Bone marrow (tissue), 2 donors: Measurements from ENCODE around the gene DCTN2.
"Not testable (repeated sequence)": the region's sequence is repeated elsewhere in the genome, so short reads cannot be mapped to it uniquely, and the experiment has no call there.

Experiments used
- DNase-seq, 2 donors: peaks; one replicate each; lab custom pipeline; 2025; lab: John Stamatoyannopoulos, UW

DCTN2 gene

DNA sequence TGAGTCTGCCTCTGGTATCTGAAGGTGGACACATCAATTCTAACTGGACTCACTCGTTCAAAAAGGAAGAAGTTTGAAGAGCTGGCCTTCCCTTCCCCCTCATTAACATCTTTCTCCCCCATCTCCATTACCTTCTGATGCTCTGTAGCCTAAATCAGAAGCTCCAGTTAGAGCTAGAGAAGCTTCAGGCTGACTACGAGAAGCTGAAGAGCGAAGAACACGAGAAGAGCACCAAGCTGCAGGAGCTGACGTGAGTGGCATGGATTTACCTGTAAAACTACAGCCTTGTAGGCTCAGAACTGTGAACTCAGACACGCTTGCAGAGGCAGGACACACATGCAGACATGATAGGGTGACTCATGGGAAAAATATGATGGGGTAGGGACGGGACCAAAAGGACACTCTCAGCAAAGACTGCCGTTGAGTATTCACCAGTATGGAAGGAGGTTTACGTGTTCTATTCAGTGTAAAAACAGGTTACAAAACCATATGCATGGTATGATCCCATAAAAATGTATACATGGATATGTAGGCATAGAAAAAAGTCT, 29.7 kb upstream of the DCTN2 start:
- DNase-seq: no peak

DNA sequence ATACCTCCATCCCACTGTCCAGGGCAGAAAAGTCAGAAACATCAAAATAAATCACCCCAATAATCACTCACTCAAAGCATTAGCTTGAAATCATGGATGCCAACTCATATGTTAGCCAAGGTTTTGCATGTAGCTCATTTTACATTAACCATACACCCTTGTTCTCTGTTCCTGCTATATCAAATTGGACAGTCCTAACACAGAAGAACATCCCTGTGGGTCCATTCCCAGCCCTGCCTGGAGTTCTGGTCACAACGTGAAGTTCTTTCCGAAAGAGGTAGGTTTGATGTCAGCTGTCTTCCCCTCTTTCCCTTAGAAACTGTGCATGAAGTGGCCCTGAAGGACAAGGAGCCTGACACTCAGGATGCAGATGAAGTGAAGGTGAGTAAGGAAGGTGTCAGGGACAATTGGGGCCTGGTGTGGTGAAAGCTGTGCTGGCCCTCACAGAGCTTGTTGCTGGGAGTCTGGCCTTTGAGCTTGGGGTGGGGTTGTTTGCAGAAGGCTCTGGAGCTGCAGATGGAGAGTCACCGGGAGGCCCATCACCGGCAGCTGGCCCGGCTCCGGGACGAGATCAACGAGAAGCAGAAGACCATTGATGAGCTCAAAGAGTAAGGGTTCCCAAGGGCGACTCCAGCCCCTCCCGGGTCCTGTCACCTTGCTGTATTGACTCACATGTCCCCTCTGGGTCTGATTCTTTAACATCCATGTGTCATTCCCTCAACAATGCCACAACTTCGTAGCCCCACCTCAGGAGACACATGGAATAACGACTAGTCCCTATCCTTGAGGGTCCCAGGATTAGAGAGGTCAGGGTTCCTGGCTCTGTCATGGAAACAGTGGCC, 29.0 kb upstream of the DCTN2 start:
- no peak for DNase-seq

DNA sequence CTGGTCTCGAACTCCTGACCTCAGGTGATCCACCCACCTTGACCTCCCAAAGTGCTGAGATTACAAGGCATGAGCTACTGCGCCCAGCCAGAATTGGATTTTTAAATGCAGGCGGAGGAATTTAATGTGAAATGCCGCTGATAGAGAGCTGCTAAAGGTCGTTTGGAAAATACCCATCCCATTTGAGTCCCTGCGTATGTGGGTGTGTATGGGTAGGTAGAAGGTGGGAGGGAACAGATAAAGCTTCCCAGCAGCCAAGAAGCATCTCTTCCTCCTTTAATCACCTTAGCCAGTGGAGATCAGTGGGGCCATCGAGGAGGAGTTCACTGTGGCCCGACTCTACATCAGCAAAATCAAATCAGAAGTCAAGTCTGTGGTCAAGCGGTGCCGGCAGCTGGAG, 27.8 kb upstream of the DCTN2 start:
- no peak for DNase-seq

DNA sequence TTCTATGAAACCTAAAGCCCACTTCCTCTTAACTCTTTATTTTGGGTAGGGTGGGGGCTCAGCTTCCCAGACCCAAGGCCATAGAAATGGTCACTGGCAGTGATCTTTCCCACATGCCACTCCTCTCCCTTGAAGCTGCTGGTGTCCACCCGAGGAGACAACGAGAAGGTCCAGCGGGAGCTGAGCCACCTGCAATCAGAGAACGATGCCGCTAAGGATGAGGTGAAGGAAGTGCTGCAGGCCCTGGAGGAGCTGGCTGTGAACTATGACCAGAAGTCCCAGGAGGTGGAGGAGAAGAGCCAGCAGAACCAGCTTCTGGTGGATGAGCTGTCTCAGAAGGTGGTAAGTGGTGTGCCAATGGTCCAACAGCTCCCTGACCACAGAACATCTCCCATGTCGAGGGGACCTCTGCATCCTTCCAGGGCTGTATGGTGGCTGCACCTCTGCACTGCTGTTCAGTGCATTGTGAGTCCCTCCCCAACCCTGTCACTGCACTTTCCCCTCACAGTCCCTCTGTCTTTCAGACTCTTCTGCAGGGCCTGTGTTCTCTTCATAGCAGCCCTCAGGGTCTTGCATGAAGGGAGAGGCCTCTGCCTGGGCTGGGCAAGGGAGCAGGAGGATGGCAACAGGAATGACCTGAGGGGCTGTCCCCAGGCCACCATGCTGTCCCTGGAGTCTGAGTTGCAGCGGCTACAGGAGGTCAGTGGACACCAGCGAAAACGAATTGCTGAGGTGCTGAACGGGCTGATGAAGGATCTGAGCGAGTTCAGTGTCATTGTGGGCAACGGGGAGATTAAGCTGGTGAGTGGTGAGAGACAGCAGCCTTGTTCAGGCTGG, 25.2 kb upstream of the DCTN2 start:
- no peak for DNase-seq

DNA sequence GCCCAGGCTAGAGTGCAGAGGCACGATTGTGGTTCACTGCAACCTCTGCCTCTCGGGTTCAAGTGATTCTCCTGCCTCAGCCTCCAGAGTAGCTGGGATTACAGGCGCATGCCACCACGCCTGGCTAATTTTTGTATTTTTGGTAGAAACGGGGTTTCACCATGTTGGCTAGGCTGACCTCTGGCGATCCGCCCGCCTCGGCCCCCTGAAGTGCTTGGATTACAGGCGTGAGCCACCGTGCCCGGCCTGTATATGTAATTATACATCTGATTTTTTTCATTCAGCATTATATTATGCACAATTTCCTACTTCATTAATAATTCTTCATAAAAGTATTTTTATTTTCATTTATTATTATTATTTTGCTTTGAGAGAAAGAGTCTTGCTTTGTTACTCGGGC, 23.4 kb upstream of the DCTN2 start:
- not testable (repeated sequence) for DNase-seq

DNA sequence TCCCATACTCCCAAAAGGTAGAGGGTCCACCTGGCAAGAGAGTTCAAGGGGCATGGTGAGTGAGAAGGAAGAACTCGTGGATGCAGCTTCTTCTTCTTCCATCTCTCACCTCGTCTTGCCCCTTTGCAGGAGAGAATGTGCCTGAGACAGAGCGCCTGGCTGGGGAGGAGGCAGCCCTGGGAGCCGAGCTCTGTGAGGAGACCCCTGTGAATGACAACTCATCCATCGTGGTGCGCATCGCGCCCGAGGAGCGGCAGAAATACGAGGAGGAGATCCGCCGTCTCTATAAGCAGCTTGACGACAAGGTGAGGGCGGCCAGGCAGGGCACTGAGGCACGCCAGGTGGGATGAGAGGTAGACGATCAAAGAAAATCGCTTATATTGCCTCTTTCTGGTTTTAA, 22.9 kb upstream of the DCTN2 start:
- DNase-seq: no peak

DNA sequence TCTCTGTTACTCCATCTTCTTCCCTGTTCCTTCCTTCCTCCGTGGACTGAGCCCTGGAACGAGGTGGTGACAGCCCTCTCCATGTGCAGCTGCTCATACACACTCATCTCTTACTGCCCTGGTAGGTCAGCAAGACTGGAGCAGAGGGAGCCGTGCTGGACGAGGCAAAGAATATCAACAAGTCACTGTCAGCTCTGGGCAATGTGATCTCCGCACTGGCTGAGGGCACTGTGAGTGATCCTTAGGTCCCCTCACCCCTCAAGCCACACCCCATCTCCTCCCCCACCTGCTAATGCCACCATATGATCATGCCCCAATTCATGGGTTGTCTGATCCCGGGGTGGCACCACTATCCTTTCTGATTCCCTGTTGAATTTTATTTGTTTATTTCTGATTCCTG, 21.8 kb upstream of the DCTN2 start:
- DNase-seq: no peak

DNA sequence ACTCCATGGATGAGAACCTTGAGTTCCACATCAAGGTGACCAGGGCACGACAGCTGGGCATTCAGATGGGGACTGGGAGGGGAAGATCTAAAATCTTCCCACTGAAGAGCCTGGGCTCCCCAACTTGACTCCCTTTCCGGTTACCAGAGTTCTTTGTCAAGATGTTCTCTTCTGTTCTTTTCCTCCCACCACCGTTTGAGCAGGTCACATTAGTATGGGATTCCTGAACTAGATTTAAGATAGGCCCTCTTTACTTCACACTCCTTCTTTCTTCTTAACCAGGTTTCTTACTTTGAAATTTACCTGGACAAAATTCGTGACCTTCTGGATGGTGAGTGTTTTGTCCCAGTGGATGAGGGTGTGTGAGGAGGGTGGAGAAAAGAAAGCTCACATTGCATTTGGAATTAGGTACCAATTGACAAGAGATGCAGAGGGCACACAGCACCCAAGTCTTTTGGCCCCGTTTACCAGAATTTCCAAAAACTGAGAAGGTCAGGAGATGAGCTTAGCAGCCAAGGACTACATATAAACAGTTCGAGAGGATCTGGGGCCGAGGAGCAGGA, 17.3 kb upstream of the DCTN2 start:
- DNase-seq: no peak

DNA sequence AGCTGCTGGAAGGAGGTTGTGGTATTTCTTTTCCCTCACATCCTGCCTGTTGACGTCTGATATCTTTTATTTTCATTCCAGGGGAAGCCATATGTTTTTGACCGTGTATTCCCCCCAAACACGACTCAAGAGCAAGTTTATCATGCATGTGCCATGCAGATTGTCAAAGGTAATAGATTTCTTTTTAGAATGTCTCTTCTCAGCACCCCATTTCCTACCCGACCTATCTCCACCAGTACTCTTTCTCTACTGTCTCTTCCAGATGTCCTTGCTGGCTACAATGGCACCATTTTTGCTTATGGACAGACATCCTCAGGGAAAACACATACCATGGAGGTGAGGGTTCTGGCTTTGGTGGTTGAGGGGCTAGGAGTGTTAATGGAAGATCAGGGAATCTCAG, 16.4 kb upstream of the DCTN2 start:
- DNase-seq: no peak

DNA sequence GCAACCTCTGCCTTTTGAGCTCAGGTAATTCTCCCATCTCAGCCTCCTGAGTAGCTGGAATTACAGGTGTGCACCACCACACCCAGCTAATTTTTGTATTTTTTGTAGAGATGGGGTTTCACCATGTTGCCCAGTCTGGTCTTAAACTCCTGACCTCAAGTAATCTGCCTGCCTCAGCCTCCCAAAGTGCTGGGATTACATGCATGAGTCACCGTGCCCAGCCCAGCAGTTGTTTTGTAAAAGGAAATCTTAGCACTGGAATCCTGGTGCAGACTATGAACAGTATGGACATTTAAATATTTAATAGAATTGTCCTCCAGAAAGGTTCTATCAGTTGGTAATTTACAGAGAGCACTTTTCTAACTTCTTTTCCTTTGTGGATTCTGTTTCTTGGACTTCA, 14.1 kb upstream of the DCTN2 start:
- DNase-seq: not testable (repeated sequence)

DNA sequence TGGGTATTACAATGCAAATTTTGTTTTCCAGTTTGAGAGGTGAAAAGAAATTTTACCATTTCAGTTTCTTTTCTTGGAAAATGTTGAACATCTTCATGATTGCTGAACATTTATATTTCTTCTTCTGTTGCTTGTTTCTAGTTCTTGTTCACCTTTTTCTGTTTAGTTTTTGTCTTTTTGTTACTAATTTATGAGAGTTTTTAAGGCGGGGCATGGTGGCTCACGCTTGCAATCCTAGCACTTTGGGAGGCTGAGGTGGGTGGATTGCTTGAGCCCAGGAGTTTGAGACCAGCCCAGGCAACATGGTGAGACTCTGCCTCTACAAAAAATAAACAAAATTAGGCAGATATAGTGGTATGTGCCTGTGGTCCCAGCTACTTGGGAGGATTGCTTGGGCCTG, 13.5 kb upstream of the DCTN2 start:
- no peak for DNase-seq

DNA sequence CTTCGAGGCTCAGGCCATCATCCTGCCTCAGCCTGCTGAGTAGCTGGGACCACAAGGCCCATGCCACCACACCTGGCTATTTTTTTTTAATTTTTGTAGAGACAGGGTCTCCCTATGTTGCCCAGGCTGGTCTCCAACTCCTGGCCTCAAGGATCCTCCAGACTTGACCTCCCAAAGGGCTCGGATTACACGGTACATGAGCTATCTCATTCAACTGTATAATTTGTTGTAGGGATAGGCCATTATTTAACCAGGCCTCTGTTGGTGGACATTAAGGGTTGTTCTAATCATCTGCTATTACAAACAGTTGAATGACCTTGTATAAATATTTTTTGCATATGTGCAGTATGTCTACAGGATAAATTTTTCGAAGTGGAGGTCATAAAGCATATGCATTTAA, 11.9 kb upstream of the DCTN2 start:
- no peak for DNase-seq

DNA sequence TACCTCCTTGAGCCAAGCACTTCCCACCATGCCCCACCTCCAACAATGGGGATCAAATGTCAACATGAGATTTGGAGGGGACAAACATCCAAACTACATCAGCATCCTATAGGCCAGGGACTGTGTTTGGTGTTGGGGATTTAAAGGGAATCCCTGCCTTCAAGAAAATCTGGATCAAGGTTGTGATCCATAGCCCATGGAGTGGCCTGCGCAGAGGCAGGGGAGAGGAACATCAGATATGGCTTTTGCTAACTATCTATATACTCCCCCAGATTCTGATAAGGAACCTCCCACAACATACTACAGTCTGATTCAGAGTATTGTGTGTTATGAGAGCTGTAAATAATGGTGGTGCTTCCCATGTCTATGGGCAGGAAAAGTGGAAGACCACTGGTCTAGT, 7.9 kb upstream of the DCTN2 start:
- DNase-seq: no peak

DNA sequence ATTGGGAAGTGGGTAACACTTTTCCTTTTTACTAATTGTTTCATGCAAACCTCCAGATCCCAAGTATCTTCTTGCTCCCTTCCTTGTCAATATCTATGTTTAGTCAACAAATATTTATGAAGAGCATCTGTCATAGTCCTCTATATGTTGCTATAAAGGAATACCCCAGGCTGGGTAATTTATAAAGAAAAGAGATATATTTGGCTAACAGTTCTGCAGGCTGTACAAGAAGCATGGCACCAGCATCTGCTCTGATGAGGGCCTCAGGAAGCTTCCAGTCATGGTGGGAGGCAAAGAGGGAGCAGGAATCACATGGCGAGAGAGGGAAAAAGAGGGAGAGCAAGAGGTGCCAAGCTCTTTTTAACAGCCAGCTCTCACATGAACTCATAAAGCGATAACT, 7.5 kb upstream of the DCTN2 start:
- no peak for DNase-seq

DNA sequence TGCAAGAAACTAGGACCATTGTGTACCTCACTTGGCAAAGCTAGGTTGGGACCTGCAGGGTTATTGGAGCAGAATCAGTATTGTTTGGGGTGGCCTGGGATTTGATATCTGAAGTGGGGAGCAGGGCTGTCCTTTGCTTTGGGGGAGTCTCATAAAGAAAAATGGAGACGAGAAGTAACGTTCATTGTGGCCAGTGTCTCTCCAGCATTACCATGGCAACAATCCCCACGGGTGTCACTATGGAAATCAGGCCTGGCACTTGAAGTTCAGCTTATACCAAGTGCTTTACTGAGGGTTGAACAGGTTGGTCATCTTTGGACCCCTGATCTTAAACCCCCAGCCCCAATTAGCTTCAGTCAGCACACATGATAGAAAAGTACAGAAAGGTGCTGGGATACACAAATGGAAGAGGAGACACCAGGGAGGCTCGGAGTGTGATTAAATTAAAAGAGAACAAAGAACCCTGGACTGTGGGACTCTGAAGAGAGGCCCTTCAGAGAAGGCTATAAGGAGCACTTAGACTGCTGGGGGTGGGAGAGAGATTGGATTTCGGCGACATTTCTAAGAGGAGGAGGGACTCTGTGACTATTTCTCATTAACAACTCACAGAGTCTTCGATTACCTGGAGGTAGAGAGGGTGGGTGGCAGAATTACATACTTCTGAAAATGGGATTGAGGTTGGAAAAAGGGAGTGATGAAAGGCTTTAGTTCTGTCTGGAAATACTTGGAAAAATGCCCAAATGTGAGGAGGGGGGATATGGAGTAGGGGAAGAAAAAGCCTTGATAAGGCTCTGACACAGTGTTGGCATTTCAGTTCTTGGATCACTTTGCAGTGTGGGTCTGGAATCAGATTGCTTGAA, 6.6 kb upstream of the DCTN2 start:
- no peak for DNase-seq

DNA sequence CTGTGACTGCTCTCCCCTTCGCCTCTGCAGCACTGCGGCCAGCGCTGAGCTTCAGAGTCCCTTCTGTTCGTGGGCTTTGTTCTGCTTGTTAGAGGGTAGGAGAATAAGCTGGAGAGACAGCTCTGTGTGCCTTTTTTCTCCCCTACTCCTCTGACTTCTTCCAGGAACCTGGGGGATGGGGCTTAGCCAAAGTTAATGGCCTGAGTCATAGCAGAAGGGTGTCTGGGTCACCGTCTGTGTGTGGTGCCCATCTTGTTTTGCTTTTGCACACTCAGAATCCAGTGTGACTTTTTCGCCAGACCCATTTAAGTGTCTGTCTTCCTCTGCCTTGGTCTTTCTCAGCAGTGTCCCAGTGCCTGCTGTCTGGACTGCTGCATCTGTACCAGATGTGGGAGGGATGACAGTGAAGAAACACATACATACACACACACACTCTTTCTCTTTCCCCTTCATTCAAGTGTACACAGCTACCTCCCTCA, 5.9 kb upstream of the DCTN2 start:
- DNase-seq: no peak

DNA sequence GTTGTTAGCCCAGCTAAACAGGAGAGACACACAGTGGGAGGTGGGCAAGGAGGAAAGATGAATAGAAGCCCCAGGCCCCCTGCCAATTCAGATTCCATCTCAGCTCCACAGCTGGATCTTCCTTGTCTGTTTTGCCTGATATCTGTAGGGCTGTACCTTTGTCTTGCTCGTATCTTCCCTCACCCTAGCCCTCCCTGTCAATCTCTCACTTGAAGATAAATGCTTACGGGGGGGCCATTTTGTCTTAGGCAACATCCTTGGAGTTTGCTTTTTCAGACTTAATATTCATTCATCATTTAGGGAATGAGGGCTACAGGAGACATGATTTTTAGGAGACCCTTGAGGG, 5.3 kb upstream of the DCTN2 start:
- no peak for DNase-seq

DNA sequence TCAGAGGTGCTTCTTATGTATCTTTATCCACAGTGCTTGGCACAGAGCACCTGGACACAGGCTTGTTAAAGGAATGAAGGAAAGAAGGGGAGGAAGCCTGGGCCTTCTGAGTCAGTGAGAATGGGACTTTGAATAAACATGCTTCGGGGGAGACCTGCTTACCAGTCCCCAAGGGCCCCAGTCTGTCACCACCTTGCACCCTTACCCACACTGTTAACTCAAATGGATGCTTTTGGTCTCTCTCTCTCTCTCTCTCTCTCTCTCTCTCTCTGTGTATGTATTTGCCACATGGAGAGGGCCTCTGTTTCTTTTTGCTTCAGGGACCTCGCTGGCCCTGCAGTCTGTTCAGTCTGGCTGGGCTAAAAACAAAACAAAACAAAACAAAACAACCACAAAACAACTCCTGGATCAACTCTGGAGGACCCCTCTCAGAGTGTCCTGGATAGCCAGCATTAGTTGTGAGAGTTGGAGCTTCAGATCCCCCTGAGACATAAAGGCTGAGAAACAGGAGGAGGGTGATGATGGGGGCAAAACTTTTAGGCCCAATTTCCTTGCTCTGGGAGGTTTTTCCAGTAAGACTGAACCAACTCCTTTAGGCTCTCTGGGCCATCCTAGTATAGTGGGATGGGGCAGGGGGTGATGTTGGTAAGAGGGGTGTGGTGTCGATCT, 4.8 kb upstream of the DCTN2 start:
- no peak for DNase-seq

DNA sequence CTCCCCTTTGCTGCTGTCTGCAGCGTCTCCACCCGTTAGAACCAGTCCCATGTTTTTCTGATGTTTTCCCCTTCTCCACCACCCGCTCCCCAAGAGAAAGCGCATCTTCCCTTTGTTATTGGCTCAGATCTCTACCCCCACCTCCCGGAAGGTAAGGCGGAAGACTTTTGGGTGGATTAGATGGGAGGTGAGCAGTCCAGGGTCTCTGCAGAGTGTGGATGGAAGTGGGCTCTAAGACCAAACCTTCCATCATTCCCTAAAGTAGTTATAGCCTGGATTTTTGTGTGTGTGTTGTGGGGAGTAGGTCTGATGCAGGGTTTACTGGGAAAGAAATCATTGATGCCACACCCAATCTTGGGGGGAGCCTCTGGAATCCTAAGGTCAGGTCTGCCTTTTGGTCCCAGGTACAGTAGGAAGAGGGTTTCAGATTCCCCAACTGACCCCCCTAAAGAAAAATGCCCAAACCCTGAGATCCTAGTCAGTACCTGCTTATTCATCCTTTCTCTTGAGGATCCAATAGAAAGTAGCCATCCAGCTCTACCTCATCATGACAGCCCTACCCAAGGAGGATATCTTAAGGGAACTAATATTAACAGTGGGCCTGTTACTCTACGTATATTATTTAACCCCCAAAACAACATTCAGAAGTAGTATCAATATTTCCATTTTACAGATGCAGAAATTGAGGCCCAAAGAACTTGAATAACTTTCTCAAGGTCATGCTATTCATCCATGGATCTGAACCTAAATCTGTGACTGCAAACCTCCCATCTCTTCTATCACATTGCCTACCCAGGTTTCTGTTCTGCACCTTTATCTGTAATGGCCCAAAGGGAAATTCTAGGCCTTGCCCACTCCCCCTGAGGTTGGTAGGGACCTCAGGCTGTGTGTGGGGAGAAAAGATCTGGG, 3.9 kb upstream of the DCTN2 start:
- no peak for DNase-seq
